GM23338 (cell line): ENCODE data around the gene NRSN2. TPM values are rescaled to one million over a fixed set of nuclear protein-coding genes. Genes with fewer than 3 reads are reported as not detected.
A peak's percentile ranks its signal among the peaks of the same experiment; 100 is the strongest.

Source experiments
- ATAC-seq: fragments of 200-7000 bp; cut with Tn5 transposase; 3 replicates; pipeline ENCODE4 v1.9.1; 2020
- DNase-seq: peaks from one replicate; pipeline ENCODE4 v3.0.0-alpha.2; 2015; ENCODE audit warnings: low spot score
- H2AFZ ChIP-seq: fragments of 200-600 bp; sonication (generic); 2 replicates; pipeline ENCODE4 v1.8.0; 2016; ENCODE audit warnings: antibody characterized with exemption, mild to moderate bottlenecking, moderate library complexity
- H3F3A ChIP-seq: fragments of 200-600 bp; sonication (generic); replicated peaks from 2 replicates; pipeline ENCODE4 v1.8.0; 2017; ENCODE audit warnings: antibody characterized with exemption, mixed run types, low read depth
- H3K27ac ChIP-seq: fragments of 200-600 bp; sonication (generic); 2 replicates; pipeline ENCODE4 v1.6.1; 2016; ENCODE audit warnings: low read depth
- H3K27me3 ChIP-seq: fragments of 200-600 bp; sonication (generic); 2 replicates; pipeline ENCODE4 v1.8.0; 2016; ENCODE audit warnings: mild to moderate bottlenecking, mixed run types, moderate library complexity; ENCODE audit not compliant: insufficient read depth
- H3K36me3 ChIP-seq: fragments of 200-600 bp; sonication (generic); 2 replicates; pipeline ENCODE4 v1.8.0; 2016; ENCODE audit warnings: mild to moderate bottlenecking; ENCODE audit not compliant: insufficient read depth
- H3K4me1 ChIP-seq: fragments of 200-600 bp; sonication (generic); 2 replicates; pipeline ENCODE4 v1.8.0; 2016; ENCODE audit warnings: mild to moderate bottlenecking, moderate library complexity; ENCODE audit not compliant: insufficient read depth
- H3K4me2 ChIP-seq: fragments of 200-600 bp; sonication (generic); 2 replicates; pipeline ENCODE4 v1.7.1; 2017; ENCODE audit warnings: mixed run types
- H3K4me3 ChIP-seq: fragments of 200-600 bp; sonication (generic); 2 replicates; pipeline ENCODE4 v1.6.1; 2016; ENCODE audit warnings: mixed run types
- H3K79me2 ChIP-seq: fragments of 200-600 bp; sonication (generic); replicated peaks from 2 replicates; pipeline ENCODE4 v1.8.0; 2017; ENCODE audit warnings: mild to moderate bottlenecking; ENCODE audit not compliant: insufficient read depth
- H3K9me2 ChIP-seq: fragments of 200-600 bp; sonication (generic); 2 replicates; pipeline ENCODE4 v1.8.0; 2017; ENCODE audit not compliant: insufficient read depth
- H4K20me1 ChIP-seq: fragments of 200-600 bp; sonication (generic); replicated peaks from 2 replicates; pipeline ENCODE4 v1.8.0; 2017; ENCODE audit warnings: mild to moderate bottlenecking; ENCODE audit not compliant: insufficient read depth
- H3K27ac Mint-ChIP-seq: 2 replicates; pipeline ENCODE4 v1.8.0; 2020; ENCODE audit warnings: inconsistent platforms, mild to moderate bottlenecking, moderate library complexity, mixed read lengths
- H3K27me3 Mint-ChIP-seq: 3 replicates; pipeline ENCODE4 v1.8.0; 2022; ENCODE audit warnings: low read depth, mild to moderate bottlenecking, moderate library complexity, mixed read lengths, inconsistent platforms; ENCODE audit not compliant: insufficient read depth, poor library complexity
- H3K36me3 Mint-ChIP-seq: 3 replicates; pipeline ENCODE4 v1.8.0; 2021; ENCODE audit warnings: low read depth, mild to moderate bottlenecking, inconsistent platforms, moderate library complexity, mixed read lengths
- H3K4me1 Mint-ChIP-seq: 3 replicates; pipeline ENCODE4 v1.8.0; 2020; ENCODE audit warnings: mild to moderate bottlenecking, inconsistent platforms, mixed read lengths
- H3K4me3 Mint-ChIP-seq: 3 replicates; pipeline ENCODE4 v1.8.0; 2021; ENCODE audit warnings: moderate library complexity, mild to moderate bottlenecking, inconsistent platforms, mixed read lengths
- H3K9me3 Mint-ChIP-seq: 3 replicates; pipeline ENCODE4 v1.8.0; 2020; ENCODE audit warnings: moderate library complexity, mild to moderate bottlenecking, inconsistent platforms, mixed read lengths
- CTCF ChIP-seq, 2 experiments: fragments of 200-600 bp in 1 of 2; sonication (generic) in 1 of 2; conservative IDR thresholded peaks; 2 replicates each; pipeline versions ENCODE4 v1.5.1 to v1.6.1; 2016 to 2017; ENCODE audit warnings: antibody characterized with exemption in 2 of 2, low read depth in 2 of 2, mild to moderate bottlenecking in 2 of 2, moderate library complexity in 1 of 2
- EZH2 ChIP-seq: fragments of 200-600 bp; sonication (generic); IDR thresholded peaks from one replicate; pipeline ENCODE4 v1.8.0; 2017; ENCODE audit warnings: antibody characterized with exemption, mild to moderate bottlenecking, low read depth; ENCODE audit not compliant: unreplicated experiment
- REST ChIP-seq: IDR thresholded peaks from one replicate; pipeline ENCODE4 v1.6.1; 2018; ENCODE audit warnings: antibody characterized with exemption; ENCODE audit not compliant: unreplicated experiment
- STAT1 ChIP-seq: IDR thresholded peaks from one replicate; pipeline ENCODE4 v1.6.1; 2016; ENCODE audit warnings: antibody characterized with exemption; ENCODE audit not compliant: unreplicated experiment
- ZNF462 ChIP-seq: fragments of 250-450 bp; sonication (Bioruptor Pico); IDR thresholded peaks from 2 replicates; pipeline ENCODE4 v1.5.0; 2020; ENCODE audit warnings: mild to moderate bottlenecking, moderate library complexity
- polyA plus RNA-seq: library from polyadenylated mRNA; unstranded; fragments of >200 nt; fragmentation: Nextera tagmentation; extraction: Ambion mirVana; gene quantifications from 2 replicates; pipeline ENCODE4 v1.2.1, GENCODE V29; 2016
- total RNA-seq: library from RNA; depleted of rRNA; stranded (reverse); fragments of >200 nt; shearing (Covaris generic); gene quantifications from 2 replicates; pipeline ENCODE4 v1.2.3, GENCODE V29; 2014

The NRSN2 gene
- total and polyA plus RNA-seq, 2 experiments from 2014 or later, result 14.4 to 17.9 TPM

GRCh38 chr20:399182-399707 lies 52.3 kb downstream of the NRSN2 start (continued):
- TF ChIP-seq ZNF462 (CRISPR knock-in tag) (no peak), EZH2 (no peak), STAT1 (no peak), CTCF (conservative IDR thresholded peaks at IDR 0.05; ENCODE audit: low read depth in 2 of 2) (no peak)

- H3K4me3 ChIP-seq, result no peak overlapping the region
- H3K9me3 Mint-ChIP-seq, result peaks cover 3% of the 10 kb centered on the region; the same call in 1 of the 3 replicates
- H2AFZ ChIP-seq, result peak overlapping the region; percentile 64; the same call in 1 of the 2 replicates
- no peak for DNase-seq
- H3K27ac ChIP-seq, result no peak overlapping the region
- no peaks in the 10 kb centered on the region for H3K79me2 ChIP-seq
- peaks cover 7% of the 10 kb centered on the region for H3K4me1 ChIP-seq
- ATAC-seq, result peak; percentile 70
- no peak overlapping the region for H3K27ac Mint-ChIP-seq
- no peaks in the 10 kb centered on the region for H3K36me3 ChIP-seq
- peaks cover 11% of the 10 kb centered on the region for H3K27me3 Mint-ChIP-seq
- peaks cover 16% of the 10 kb centered on the region for H3K4me1 Mint-ChIP-seq
- no peaks in the 10 kb centered on the region for H3K9me2 ChIP-seq
- no peak for TF ChIP-seq CTCF (conservative IDR thresholded peaks at IDR 0.05; ENCODE audit: low read depth in 2 of 2)
- no peak for TF ChIP-seq REST
- H4K20me1 ChIP-seq, result no peaks in the 10 kb centered on the region
- no peaks in the 10 kb centered on the region for H3F3A ChIP-seq
- H3K36me3 Mint-ChIP-seq, result peaks cover 16% of the 10 kb centered on the region; the same call in 2 of the 3 replicates
- no peak overlapping the region for H3K4me3 Mint-ChIP-seq
- peak overlapping the region; percentile 32 for H3K4me2 ChIP-seq
- H3K27me3 ChIP-seq, result no peaks in the 10 kb centered on the region
These were observed 53.2 kb downstream of the NRSN2 start for GRCh38 chr20:400128-400453.
